K562 treated with DMSO at 1 percent for 48 hours (cell line): ENCODE data around the gene NCAPH2. TPM values are rescaled to one million over a fixed set of nuclear protein-coding genes. Genes with fewer than 3 reads are reported as not detected.

ENCODE experiments used
- total RNA-seq: library from RNA; unstranded; fragments of 300-600 nt; gene quantifications from 2 replicates; pipeline ENCODE4 v1.2.3, GENCODE V29; 2022; ENCODE audit warnings: low replicate concordance; ENCODE audit errors: extremely low read depth

NCAPH2 gene
- total RNA-seq, result not detected in 2 replicates

GRCh38 chr22:50507991-50508884 is at the start of gene NCAPH2:
Gene NCAPH2, plus strand, starts transcription at chr22:50508224. Its CDS starts 114 bp downstream, at chr22:50508338.

GRCh38 chr22:50474710-50475651 is 33.0 kb upstream of the NCAPH2 start, which contains the start of gene SBF1:
Gene SBF1, minus strand, starts transcription at chr22:50475035. Its CDS starts 195 bp downstream, at chr22:50474840.

DNA sequence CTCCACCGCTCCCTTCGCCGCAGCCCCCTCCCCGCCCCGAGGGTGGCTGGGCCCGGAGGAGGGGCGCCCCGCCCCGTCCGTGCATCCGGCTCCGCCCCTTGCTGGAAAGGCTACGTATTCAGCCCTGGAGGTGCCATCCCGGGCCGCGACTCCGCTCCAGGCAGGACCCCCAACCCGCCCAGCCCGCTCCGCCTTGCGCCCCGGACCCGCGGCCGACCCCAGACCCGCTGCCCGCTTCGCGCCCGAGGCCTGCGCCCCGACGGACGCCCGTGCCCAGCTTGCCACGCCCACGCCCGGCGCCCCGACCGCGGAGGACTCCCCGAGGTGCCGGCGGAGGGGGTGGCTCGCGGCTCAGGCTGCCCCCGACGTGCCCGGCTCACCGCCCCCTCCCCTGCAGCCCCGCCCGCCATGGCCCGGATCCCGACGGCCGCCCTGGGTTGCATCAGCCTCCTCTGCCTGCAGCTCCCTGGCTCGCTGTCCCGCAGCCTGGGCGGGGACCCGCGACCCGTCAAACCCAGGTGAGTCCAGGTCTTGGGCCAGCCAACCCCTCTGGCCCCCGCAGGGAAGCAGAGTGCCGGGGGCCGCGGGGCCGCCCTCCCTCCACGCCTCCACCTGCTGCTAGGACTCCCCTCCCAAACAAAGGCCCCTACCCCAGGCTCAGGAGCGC is 26.5 kb upstream of the NCAPH2 start, which contains the start of gene ADM2:
TSS of gene ADM2 (plus strand) at position 104 of the 667 bp plus-strand sequence. CDS start at position 409, 305 bp downstream.

GRCh38 chr22:50486561-50487289 is 21.3 kb upstream of the NCAPH2 start, which contains the start of gene MIOX:
Gene MIOX, plus strand, starts transcription at chr22:50486859. Its CDS starts 39 bp downstream, at chr22:50486898.

DNA sequence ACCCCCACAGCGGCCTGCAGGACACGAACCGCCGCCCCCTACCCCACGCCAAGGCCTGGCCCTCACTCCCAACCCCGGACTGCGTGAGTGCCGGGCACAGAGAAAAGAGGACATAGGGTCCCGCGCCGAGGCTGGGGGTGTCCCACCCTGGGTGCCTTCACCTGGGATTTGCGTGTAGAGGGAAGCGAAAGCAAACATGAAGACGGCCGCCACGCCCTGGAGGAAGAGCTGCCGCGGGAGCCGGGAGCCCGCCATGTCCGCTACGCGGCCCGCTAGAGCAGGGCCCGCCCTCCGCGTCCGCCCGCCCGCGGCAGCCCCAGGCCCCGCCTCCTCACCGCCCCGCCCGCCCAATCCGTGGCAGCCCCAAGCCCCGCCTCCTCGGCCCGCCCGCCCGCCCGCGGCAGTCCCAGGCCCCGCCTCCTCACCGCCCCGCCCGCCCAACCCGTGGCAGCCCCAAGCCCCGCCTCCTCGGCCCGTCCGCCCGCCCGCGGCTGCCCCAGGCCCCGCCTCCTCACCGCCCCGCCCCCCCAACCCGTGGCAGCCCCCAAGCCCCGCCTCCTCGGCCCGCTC is 518 bp upstream of the NCAPH2 start, which contains the start of gene LMF2:
TSS of gene LMF2 (minus strand) at position 282 of the 570 bp plus-strand sequence. CDS start at position 255, 27 bp downstream.

GRCh38 chr22:50525104-50525857 is 17.3 kb downstream of the NCAPH2 start, which contains the start of gene SCO2:
Gene SCO2, minus strand, starts transcription at chr22:50525598. Its CDS starts 1,187 bp downstream, at chr22:50524411.

GRCh38 chr22:50529897-50530579 is 22.0 kb downstream of the NCAPH2 start, which contains the start of gene TYMP:
Gene TYMP, minus strand, starts transcription at chr22:50530012. Its CDS starts 303 bp downstream, at chr22:50529709.

DNA sequence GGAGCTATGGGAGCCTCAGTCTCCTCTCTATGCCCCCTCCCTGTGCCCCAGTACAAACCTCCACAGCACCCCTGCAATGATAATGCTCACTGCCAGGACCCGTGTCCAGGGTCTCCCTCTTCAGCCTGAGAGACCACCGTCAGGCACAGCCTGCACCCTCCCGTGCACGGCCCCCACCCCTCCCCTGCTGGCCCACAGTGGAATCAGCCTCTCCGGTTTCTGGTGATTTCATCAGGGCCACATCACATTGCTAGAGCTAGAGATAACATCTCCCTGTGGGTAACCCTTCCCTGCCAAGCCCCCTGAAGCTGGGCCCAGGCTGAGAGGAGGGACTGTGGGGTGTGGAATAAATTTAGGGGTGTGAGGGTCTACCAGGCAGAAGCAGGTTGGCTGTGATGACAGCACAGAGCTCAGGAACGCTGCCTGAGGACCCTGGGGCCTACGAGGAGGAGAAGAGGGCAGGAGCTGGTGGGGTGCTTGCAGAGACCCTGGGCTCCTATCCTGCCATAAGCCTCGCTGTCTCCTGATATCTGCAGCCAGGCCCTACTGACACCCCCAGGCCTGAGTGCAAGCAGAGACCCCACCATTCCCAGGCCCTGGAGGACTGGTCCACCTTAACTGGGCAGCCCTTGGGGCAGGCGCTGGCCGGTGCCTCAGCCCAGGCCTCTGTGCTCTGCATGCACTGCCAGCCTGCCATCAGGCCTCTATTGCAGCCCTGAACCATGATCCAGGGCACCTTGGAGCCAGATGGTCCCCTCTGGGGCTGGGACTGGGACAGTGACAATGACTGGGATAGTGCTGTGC is 37.7 kb downstream of the NCAPH2 start, which contains the start of gene KLHDC7B:
TSS of gene KLHDC7B (plus strand) at position 378 of the 804 bp plus-strand sequence. CDS start at position 723, 345 bp downstream.

GRCh38 chr22:50562523-50563412 is 54.7 kb downstream of the NCAPH2 start, which contains the start of gene SYCE3:
Gene SYCE3, minus strand, starts transcription at chr22:50562919. Its CDS starts 6,514 bp downstream, at chr22:50556405.

Other genes with a start within 250 kb of the NCAPH2 start
- not detected in 2 replicates for gene MAPK12, start 246.5 kb upstream of the NCAPH2 start, total RNA-seq
- gene MAPK11, start 237.8 kb upstream of the NCAPH2 start, total RNA-seq, result not detected in 2 replicates
- gene PLXNB2, start 200.6 kb upstream of the NCAPH2 start, total RNA-seq, result not detected in 2 replicates
- gene DENND6B, start 181.2 kb upstream of the NCAPH2 start, total RNA-seq, result not detected in 2 replicates
- 112 TPM in 1 of 2 replicates, not detected in the other for gene PPP6R2, start 164.9 kb upstream of the NCAPH2 start, total RNA-seq
- 58.0 TPM in 1 of 2 replicates, not detected in the other for gene SBF1, start 33.2 kb upstream of the NCAPH2 start, total RNA-seq
- gene ADM2, start 26.7 kb upstream of the NCAPH2 start, total RNA-seq, result not detected in 2 replicates
- not detected in 2 replicates for gene MIOX, start 21.4 kb upstream of the NCAPH2 start, total RNA-seq
- not detected in 2 replicates for gene LMF2, start 522 bp upstream of the NCAPH2 start, total RNA-seq
- not detected in 2 replicates for gene SCO2, start 17.4 kb downstream of the NCAPH2 start, total RNA-seq
- not detected in 2 replicates for gene TYMP, start 21.8 kb downstream of the NCAPH2 start, total RNA-seq
- not detected in 2 replicates for gene KLHDC7B, start 37.7 kb downstream of the NCAPH2 start, total RNA-seq
- not detected in 2 replicates for gene SYCE3, start 54.7 kb downstream of the NCAPH2 start, total RNA-seq
- gene CPT1B, start 70.2 kb downstream of the NCAPH2 start, total RNA-seq, result not detected in 2 replicates
- gene CHKB, start 74.6 kb downstream of the NCAPH2 start, total RNA-seq, result not detected in 2 replicates
- gene MAPK8IP2, start 92.6 kb downstream of the NCAPH2 start, total RNA-seq, result not detected in 2 replicates
- gene ARSA, start 119.9 kb downstream of the NCAPH2 start, total RNA-seq, result not detected in 2 replicates
- gene SHANK3, start 164.6 kb downstream of the NCAPH2 start, total RNA-seq, result not detected in 2 replicates
- gene ACR, start 230.0 kb downstream of the NCAPH2 start, total RNA-seq, result not detected in 2 replicates